22Rv1 (cell line): ENCODE results near the gene FAM120A.

Experiments
- CTCF ChIP-seq: fragments of 450-650 bp; IDR thresholded peaks from 2 replicates; pipeline ENCODE4 v1.5.1; 2017; ENCODE audit warnings: mild to moderate bottlenecking
- ZFX ChIP-seq: fragments of 450-650 bp; IDR thresholded peaks from 2 replicates; pipeline ENCODE4 v1.6.1; 2017; ENCODE audit warnings: antibody characterized with exemption, borderline replicate concordance

GRCh38 chr9:93569621-93570174 lies 118.2 kb downstream of the FAM120A start:
- TF ChIP-seq ZFX (no peak), CTCF (no peak)
